GM13976 (cell line): Measurements from ENCODE around the gene TDP1.

Source experiments
- DNase-seq: peaks from one replicate; pipeline ENCODE4 v3.0.0; 2012; ENCODE audit warnings: low spot score
- in situ Hi-C: fragments of 300-500 bp; cut with MboI; formaldehyde crosslinking; loops from one replicate; pipeline ENCODE4 v1.12.0; 2022; ENCODE audit warnings: low sequenced_read_pairs, mixed read lengths, inconsistent platforms; ENCODE audit not compliant: unreplicated experiment
- TF ChIP-seq, protein P1 (sequence below): IDR thresholded peaks from 2 replicates; pipeline ENCODE4 v1.5.1; 2012; ENCODE audit warnings: borderline replicate concordance, mild to moderate bottlenecking; ENCODE audit not compliant: insufficient read depth; ENCODE audit errors: extremely low read depth, missing control alignments, control extremely low read depth

TDP1 gene

GRCh38 chr14:89936654-89937185, 19.0 kb upstream of the TDP1 start:
- DNase-seq, result no peak
- in situ Hi-C loops, result no loop called here
- TF ChIP-seq, protein P1, sequence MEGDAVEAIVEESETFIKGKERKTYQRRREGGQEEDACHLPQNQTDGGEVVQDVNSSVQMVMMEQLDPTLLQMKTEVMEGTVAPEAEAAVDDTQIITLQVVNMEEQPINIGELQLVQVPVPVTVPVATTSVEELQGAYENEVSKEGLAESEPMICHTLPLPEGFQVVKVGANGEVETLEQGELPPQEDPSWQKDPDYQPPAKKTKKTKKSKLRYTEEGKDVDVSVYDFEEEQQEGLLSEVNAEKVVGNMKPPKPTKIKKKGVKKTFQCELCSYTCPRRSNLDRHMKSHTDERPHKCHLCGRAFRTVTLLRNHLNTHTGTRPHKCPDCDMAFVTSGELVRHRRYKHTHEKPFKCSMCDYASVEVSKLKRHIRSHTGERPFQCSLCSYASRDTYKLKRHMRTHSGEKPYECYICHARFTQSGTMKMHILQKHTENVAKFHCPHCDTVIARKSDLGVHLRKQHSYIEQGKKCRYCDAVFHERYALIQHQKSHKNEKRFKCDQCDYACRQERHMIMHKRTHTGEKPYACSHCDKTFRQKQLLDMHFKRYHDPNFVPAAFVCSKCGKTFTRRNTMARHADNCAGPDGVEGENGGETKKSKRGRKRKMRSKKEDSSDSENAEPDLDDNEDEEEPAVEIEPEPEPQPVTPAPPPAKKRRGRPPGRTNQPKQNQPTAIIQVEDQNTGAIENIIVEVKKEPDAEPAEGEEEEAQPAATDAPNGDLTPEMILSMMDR, result no peak

DNA sequence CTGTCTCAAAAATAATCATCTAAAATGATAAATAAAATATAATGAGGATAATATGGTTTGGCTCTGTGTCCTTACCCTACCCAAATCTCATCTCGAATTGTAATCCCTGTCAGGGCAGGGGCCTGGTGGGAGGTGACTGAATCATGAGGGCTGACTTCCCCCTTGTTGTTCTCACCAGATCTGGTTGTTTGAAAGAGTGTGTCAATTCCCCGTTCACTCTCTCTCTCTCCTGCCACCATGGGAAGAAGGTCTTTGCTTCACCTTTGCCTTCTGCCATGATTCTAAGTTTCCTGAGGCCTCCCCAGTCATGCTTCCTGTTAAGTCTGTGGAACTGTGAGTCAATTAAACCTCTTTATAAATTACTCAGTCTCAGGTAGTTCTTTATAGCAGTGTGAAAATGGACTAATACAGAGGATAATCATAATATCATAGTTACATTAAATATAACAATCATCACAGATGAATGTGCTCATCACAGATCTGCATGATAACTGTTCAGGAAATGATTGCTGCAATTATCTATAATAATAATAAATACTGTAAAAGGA, 13.8 kb upstream of the TDP1 start:
- no peak for DNase-seq
- in situ Hi-C loops, result no loop called here
- TF ChIP-seq, protein P1, result no peak

GRCh38 chr14:89947344-89947743, 8.4 kb upstream of the TDP1 start:
- in situ Hi-C loops, result no loop called here
- DNase-seq, result no peak
- TF ChIP-seq, protein P1, result no peak

- in situ Hi-C loops, result no loop called here
- DNase-seq, result no peak
- TF ChIP-seq, protein P1, result no peak
These were observed 3.2 kb upstream of the TDP1 start for GRCh38 chr14:89952576-89952975.

DNA sequence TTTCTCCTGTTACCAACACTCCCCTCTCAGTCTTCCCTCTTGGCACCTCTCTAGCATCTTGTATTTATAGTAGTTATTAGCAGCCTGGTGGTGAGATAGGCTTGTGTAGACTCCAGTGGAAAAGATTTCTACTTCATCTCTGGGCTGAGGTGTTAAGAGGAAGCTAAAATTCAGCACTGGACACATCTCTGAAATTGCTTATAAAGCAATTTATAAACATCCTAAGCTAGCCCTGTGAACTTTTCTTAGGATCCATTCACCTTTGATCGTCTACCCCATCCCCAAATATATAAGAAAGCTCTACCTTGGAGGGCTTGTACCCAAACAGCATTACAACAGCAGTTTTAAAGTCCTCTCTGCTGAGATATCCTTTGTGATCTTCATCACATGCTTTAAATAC, 2.1 kb upstream of the TDP1 start:
- no peak for DNase-seq
- TF ChIP-seq, protein P1, result no peak
- in situ Hi-C loops, result no loop called here

DNA sequence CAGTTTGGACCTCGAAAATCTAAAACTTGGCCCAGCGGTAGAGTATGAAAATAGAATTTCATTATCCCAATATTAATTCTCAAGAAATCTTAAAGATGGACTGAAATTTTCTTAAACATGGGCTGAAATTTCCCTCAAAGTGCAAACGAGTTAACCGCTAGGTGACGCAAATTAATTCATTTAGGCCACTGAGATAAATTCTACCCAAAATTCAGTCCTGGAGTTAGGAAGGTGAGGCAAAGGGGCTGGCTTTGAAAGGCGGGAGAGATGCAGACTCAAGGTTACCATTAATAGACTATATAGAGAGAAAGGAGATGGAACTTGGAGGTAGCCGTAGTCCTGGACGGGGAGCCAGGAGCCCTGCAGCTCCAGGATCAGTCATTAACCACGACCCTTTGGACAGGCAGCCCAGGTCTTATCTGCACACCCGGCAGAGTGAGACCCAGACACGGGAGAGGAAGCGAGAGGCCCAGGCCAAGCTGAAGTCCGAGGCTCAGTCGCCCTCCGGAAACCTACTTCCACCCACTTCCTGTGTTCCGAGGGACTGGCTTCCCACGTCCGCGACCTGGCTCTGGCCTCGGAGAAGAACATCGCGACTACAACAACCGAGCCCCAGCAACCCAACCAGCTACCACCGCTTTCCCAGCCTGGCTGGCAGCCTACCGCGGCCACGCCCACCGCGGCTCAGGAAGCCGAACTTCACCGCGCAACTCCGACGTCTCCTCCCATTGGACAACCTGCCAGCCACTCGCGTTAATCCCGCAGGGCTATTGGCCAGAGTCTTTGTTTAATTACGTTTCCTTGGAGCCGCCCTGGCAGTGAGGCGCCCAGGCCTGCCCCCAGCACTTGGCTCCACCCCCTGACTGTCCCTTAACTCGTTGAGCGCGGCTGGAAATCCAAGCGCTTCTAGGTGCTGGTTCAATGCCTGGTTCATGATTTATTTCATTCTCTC, 1.4 kb upstream of the TDP1 start, which contains the start of gene EFCAB11:
Gene EFCAB11 (minus strand): TSS at position 661 of the 952 bp plus-strand sequence. CDS start 70 bp downstream, at position 591.
- DNase-seq, result peak; percentile 93
- TF ChIP-seq, protein P1, result no peak
- in situ Hi-C loops, result no loop called here
